HepG2 (cell line): ENCODE measurements around the gene FAHD1. TPM values are rescaled to one million over a fixed set of nuclear protein-coding genes. Genes with fewer than 3 reads are reported as not detected.

ENCODE experiments used
- CREM ChIP-seq, 2 experiments: sonication (generic) in 1 of 2; formaldehyde crosslinking in 1 of 2; IDR thresholded peaks; 2 replicates each; pipeline versions ENCODE4 v1.4.0 to v1.6.1; 2016 to 2020; ENCODE audit warnings: antibody characterized with exemption in 1 of 2, mild to moderate bottlenecking in 1 of 2, missing genetic modification reagents in 1 of 2
- KLF11 ChIP-seq: IDR thresholded peaks from 2 replicates; pipeline ENCODE4 v1.6.1; 2016; ENCODE audit warnings: missing compliant biosample characterization
- POLR2AphosphoS5 ChIP-seq: IDR thresholded peaks from 2 replicates; pipeline ENCODE4 v1.6.1; 2012; ENCODE audit warnings: low read depth, low read length
- SMAD3 ChIP-seq: sonication (generic); formaldehyde crosslinking; IDR thresholded peaks from 2 replicates; pipeline ENCODE4 v1.4.0; 2020; ENCODE audit warnings: missing genetic modification reagents
- SRSF9 ChIP-seq: fragments of 200-400 bp; formaldehyde crosslinking; IDR thresholded peaks from 2 replicates; pipeline ENCODE4 v1.6.1; 2018; ENCODE audit warnings: borderline replicate concordance, mild to moderate bottlenecking, low read depth, low read length; ENCODE audit not compliant: insufficient read depth, poor library complexity, severe bottlenecking
- XBP1 ChIP-seq: sonication (generic); formaldehyde crosslinking; IDR thresholded peaks from 2 replicates; pipeline ENCODE4 v1.5.0; 2020; ENCODE audit warnings: missing genetic modification reagents
- XRCC5 ChIP-seq: fragments of 200-400 bp; formaldehyde crosslinking; optimal IDR thresholded peaks from 2 replicates; pipeline ENCODE3; 2017; ENCODE audit warnings: mild to moderate bottlenecking, low read length
- YY1 ChIP-seq: IDR thresholded peaks from 2 replicates; pipeline ENCODE4 v1.6.1; 2011; ENCODE audit warnings: low read length, low read depth, moderate library complexity, mild to moderate bottlenecking; ENCODE audit not compliant: insufficient read depth, insufficient replicate concordance
- ZBTB8A ChIP-seq: sonication (generic); formaldehyde crosslinking; IDR thresholded peaks from 2 replicates; pipeline ENCODE4 v1.4.0; 2020; ENCODE audit warnings: mild to moderate bottlenecking, low read depth, missing genetic modification reagents, borderline replicate concordance
- ZMYM2 ChIP-seq: sonication (generic); formaldehyde crosslinking; IDR thresholded peaks from 2 replicates; pipeline ENCODE4 v1.8.0; 2022; ENCODE audit warnings: mild to moderate bottlenecking, missing genetic modification reagents
- ZNF256 ChIP-seq: sonication (generic); formaldehyde crosslinking; conservative IDR thresholded peaks from 2 replicates; pipeline ENCODE4 v1.4.0; 2020; ENCODE audit warnings: missing genetic modification reagents
- ZNF3 ChIP-seq: IDR thresholded peaks from 2 replicates; pipeline ENCODE4 v1.7.0; 2017; ENCODE audit warnings: inconsistent platforms
- ZNF558 ChIP-seq: sonication (generic); formaldehyde crosslinking; IDR thresholded peaks from 2 replicates; pipeline ENCODE4 v1.9.0; 2022; ENCODE audit warnings: mild to moderate bottlenecking, missing genetic modification reagents, borderline replicate concordance
- ZNF572 ChIP-seq: sonication (generic); formaldehyde crosslinking; IDR thresholded peaks from 2 replicates; pipeline ENCODE4 v1.5.1; 2020; ENCODE audit warnings: mild to moderate bottlenecking, missing genetic modification reagents
- ZNF652 ChIP-seq: IDR thresholded peaks from 2 replicates; pipeline ENCODE4 v1.6.1; 2016; ENCODE audit warnings: low read depth, borderline replicate concordance
- ZNF749 ChIP-seq: sonication (generic); formaldehyde crosslinking; IDR thresholded peaks from 2 replicates; pipeline ENCODE4 v1.8.0; 2022; ENCODE audit warnings: mild to moderate bottlenecking, missing genetic modification reagents, moderate library complexity, borderline replicate concordance
- polyA plus RNA-seq, 8 experiments: library from polyadenylated mRNA; depleted of rRNA in 3 of 8; stranded (reverse) in 7 of 8; unstranded in 1 of 8; fragments of >200 nt; fragmentation: Illumina TruSeq in 4 of 8; extraction: Trizol in 4 of 8; gene quantifications; 2 replicates each; pipeline versions ENCODE4 v1.2.1 to v1.2.3, GENCODE V29; 2011 to 2016; ENCODE audit warnings: low read depth in 4 of 8, missing spikeins in 1 of 8, mixed read lengths in 1 of 8; ENCODE audit not compliant: insufficient read depth in 1 of 8
- total RNA-seq, 5 experiments: library from RNA; depleted of rRNA; stranded (reverse); fragments of >200 nt; fragmentation: Illumina TruSeq; extraction: Trizol; gene quantifications; 2 replicates each; pipeline ENCODE4 v1.2.3, GENCODE V29; 2016; ENCODE audit warnings: low read depth in 1 of 5
- TF ChIP-seq, protein P1 (sequence below): sonication (generic); formaldehyde crosslinking; IDR thresholded peaks from 2 replicates; pipeline ENCODE4 v1.4.0; 2020; ENCODE audit warnings: missing genetic modification reagents
- TF ChIP-seq, protein P2 (sequence below): IDR thresholded peaks from 2 replicates; pipeline ENCODE4 v1.6.1; 2016; ENCODE audit warnings: missing genetic modification reagents, missing compliant biosample characterization
- TF ChIP-seq, protein P3 (sequence below): sonication (generic); formaldehyde crosslinking; IDR thresholded peaks from 2 replicates; pipeline ENCODE4 v1.4.0; 2020; ENCODE audit warnings: mild to moderate bottlenecking, missing genetic modification reagents

Gene FAHD1
- total and polyA plus RNA-seq, 2 of the 13 experiments (the other 11 are each of a cell fraction or from before 2014, with no cell fraction given): 39.0 to 45.3 TPM

DNA sequence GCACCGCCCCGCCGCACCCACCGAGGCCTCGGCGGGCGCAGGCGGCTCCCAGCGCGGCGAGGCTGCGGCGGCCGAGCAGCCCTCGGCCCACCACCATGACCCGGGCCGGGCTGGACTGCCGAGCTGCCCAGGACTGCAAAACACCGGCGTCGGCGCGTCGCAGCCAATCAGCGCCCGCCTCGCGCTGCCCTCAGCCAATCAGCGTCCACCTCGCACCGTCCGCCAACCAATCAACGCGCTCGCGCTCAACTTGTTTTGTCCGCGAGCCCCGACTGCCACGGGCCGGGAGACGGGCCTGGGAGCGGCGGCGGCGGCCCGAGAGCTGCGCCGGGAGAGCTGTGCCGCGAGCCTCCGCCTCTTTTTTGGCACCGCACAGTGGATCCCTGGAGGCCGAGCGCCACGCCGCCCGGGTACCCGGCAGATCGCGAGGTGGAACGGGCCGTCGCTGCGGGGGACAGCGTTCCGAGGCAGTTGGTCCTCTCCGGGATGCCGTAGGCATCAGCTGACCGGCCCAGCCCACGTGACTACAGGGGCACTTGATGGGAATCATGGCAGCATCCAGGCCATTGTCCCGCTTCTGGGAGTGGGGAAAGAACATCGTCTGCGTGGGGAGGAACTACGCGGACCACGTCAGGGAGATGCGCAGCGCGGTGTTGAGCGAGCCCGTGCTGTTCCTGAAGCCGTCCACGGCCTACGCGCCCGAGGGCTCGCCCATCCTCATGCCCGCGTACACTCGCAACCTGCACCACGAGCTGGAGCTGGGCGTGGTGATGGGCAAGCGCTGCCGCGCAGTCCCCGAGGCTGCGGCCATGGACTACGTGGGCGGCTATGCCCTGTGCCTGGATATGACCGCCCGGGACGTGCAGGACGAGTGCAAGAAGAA is at the start of gene FAHD1, which contains the start of gene HAGH (continued):
- TF ChIP-seq, protein P1, sequence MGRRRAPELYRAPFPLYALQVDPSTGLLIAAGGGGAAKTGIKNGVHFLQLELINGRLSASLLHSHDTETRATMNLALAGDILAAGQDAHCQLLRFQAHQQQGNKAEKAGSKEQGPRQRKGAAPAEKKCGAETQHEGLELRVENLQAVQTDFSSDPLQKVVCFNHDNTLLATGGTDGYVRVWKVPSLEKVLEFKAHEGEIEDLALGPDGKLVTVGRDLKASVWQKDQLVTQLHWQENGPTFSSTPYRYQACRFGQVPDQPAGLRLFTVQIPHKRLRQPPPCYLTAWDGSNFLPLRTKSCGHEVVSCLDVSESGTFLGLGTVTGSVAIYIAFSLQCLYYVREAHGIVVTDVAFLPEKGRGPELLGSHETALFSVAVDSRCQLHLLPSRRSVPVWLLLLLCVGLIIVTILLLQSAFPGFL (CRISPR knock-in tag): no peak; the same call in 1 of the 2 replicates
- TF ChIP-seq, protein P2, sequence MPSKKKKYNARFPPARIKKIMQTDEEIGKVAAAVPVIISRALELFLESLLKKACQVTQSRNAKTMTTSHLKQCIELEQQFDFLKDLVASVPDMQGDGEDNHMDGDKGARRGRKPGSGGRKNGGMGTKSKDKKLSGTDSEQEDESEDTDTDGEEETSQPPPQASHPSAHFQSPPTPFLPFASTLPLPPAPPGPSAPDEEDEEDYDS (CRISPR knock-in tag): peak; percentile 84
- TF ChIP-seq ZNF3 (CRISPR knock-in tag) (no peak), ZNF572 (CRISPR knock-in tag) (peak; percentile 89; the same call in 1 of the 2 replicates), XRCC5 (no peak), ZNF558 (CRISPR knock-in tag) (peak; percentile 95; the same call in 1 of the 2 replicates), YY1 (peak; percentile 92), POLR2AphosphoS5 (peak; percentile 78), ZNF652 (CRISPR knock-in tag) (no peak), ZNF256 (peak; percentile 90; the same call in 1 of the 2 replicates), KLF11 (no peak), ZMYM2 (CRISPR knock-in tag) (peak; percentile 73; the same call in 1 of the 2 replicates), ZNF749 (CRISPR knock-in tag) (peak; percentile 41; the same call in 1 of the 2 replicates), SMAD3 (CRISPR knock-in tag) (peak; percentile 86), SRSF9 (no peak), CREM (IDR thresholded peaks at IDR 0.05) (peak; percentile 43), CREM (CRISPR knock-in tag; IDR thresholded peaks at IDR 0.05) (no peak), ZBTB8A (CRISPR knock-in tag) (0 out of 2 replicates have a peak, but pooled peaks have one; percentile 43), XBP1 (CRISPR knock-in tag) (no peak)
- TF ChIP-seq, protein P3, sequence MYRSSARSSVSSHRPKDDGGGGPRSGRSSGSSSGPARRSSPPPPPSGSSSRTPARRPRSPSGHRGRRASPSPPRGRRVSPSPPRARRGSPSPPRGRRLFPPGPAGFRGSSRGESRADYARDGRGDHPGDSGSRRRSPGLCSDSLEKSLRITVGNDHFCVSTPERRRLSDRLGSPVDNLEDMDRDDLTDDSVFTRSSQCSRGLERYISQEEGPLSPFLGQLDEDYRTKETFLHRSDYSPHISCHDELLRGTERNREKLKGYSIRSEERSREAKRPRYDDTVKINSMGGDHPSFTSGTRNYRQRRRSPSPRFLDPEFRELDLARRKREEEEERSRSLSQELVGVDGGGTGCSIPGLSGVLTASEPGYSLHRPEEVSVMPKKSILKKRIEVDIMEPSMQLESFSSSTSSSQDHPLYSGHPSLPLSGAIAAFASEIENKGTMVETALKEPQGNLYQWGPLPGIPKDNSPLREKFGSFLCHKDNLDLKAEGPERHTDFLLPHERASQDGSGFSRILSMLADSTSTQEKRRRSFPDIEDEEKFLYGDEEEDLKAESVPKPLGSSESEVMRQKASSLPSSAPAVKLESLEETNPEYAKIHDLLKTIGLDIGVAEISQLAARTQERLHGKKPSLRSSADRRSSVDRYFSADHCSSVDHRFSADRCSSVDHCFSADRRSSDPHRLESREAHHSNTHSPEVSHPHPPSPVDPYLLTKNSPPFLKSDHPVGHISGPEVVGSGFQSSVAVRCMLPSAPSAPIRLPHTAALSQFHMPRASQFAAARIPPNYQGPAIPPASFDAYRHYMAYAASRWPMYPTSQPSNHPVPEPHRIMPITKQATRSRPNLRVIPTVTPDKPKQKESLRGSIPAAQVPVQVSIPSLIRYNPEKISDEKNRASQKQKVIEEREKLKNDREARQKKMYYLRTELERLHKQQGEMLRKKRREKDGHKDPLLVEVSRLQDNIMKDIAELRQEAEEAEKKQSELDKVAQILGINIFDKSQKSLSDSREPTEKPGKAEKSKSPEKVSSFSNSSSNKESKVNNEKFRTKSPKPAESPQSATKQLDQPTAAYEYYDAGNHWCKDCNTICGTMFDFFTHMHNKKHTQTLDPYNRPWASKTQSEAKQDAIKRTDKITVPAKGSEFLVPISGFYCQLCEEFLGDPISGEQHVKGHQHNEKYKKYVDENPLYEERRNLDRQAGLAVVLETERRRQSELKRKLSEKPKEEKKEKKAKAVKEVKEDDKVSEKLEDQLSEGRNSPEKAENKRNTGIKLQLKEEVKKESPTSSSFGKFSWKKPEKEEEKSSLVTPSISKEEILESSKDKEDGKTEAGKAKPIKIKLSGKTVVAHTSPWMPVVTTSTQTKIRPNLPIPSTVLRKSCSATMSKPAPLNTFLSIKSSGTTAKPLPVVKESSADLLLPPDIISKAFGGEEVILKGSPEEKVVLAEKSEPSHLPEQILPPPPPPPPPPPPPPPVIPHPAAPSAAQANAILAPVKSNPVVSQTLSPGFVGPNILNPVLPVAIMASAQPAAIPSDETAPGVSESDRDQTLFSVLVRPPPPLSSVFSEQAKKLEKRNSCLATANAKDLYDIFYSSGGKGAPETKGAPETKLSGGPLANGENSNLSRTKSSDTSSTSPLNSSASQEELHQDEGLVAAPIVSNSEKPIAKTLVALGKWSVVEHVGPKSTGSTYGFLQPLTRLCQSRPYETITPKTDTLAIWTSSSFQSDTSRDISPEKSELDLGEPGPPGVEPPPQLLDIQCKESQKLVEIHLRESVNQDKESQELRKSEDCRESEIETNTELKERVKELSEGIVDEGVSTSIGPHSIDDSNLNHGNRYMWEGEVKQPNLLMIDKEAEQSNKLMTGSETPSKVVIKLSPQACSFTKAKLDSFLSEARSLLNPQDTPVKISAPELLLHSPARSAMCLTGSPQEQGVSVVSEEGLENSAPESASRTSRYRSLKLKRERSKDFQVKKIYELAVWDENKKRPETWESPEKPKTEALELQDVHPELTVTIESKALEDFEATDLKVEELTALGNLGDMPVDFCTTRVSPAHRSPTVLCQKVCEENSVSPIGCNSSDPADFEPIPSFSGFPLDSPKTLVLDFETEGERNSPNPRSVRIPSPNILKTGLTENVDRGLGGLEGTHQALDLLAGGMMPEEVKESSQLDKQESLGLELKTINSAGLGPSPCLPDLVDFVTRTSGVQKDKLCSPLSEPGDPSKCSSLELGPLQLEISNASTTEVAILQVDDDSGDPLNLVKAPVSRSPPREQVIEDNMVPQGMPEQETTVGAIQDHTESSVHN (CRISPR knock-in tag): peak; percentile 49; the same call in 1 of the 2 replicates
